ENCODE measurements around the gene APEX2.

Gene APEX2

DNA sequence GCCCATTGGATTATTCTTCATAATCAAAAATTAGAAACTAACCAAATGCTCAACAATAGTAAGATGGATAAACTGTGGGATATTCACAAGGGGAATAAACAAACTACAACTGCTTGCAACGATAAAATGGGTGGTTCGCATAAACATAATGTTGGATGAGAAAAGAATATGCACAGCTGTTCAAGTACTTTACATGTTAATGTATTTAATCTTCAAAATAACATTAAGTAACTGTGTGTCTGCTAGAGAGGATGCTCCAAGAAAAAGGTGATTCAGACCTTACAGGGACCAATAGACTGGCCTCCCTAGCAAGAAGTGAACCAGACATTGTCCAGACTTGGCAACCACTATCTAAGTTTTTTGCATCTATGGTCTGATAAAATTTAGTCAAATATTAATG lies 8.5 kb upstream of the APEX2 start:
- H3K27me3 ChIP-seq (ENCODE audit: control insufficient read depth in 1 of 2, insufficient read depth in 2 of 2, low read length in 2 of 2) = no peaks in the 10 kb centered on the region
- H3K27ac ChIP-seq (ENCODE audit: low read depth, low read length) = no peak overlapping the region
- H3K9ac ChIP-seq (ENCODE audit: low read depth in 1 of 2, low read length in 2 of 2) = no peak overlapping the region
- no peaks in the 10 kb centered on the region for H3K4me1 ChIP-seq (ENCODE audit: control insufficient read depth in 1 of 2, insufficient read depth in 2 of 2, low read length in 2 of 2)
- H3K9me3 ChIP-seq (ENCODE audit: control insufficient read depth in 1 of 2, low read length in 2 of 2) = no peaks in the 10 kb centered on the region
- H3K36me3 ChIP-seq (ENCODE audit: control insufficient read depth in 1 of 2, insufficient read depth in 2 of 2, low read length in 2 of 2) = no peaks in the 10 kb centered on the region
- H3K4me3 ChIP-seq (ENCODE audit: low read depth in 1 of 2, low read length in 2 of 2) = no peak overlapping the region

DNA sequence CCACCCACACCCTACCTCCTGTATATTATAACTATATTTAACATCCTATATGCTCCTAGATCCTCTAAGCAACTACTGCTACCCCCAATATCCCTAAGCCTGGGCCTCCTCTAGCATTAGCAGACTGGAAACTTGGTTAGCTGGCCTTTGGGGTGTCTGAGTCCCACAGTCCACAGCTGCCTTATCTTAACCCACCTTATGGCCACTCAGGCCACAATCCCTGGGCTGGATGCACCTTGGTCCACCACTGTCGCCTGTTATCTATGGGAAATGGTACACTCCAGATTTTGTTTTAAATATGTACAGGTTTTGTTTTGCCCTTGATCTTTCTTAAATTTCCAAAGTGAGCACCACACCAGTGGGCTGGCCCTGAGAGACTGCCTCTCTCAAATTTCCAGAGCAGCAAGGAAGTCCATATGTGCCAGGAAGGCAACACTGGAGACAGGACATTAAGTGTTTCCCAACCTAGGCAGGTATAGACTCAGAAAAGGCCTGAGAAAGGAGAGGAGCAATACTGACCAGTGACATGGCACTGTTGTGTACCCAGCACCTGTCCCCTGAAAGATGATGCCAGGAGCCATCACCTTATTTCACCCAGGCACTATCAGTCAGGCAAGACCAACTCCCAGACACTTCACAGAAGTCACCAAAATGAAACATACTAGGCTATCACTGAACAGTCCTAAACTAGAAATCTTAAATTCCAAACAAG lies 7.1 kb upstream of the APEX2 start:
- no peak overlapping the region for H3K4me3 ChIP-seq (ENCODE audit: low read depth in 1 of 2, low read length in 2 of 2)
- H3K27ac ChIP-seq (ENCODE audit: low read depth, low read length) = no peak overlapping the region
- no peaks in the 10 kb centered on the region for H3K4me1 ChIP-seq (ENCODE audit: control insufficient read depth in 1 of 2, insufficient read depth in 2 of 2, low read length in 2 of 2)
- no peak overlapping the region for H3K9ac ChIP-seq (ENCODE audit: low read depth in 1 of 2, low read length in 2 of 2)
- no peaks in the 10 kb centered on the region for H3K9me3 ChIP-seq (ENCODE audit: control insufficient read depth in 1 of 2, low read length in 2 of 2)
- H3K27me3 ChIP-seq (ENCODE audit: control insufficient read depth in 1 of 2, insufficient read depth in 2 of 2, low read length in 2 of 2) = no peaks in the 10 kb centered on the region
- H3K36me3 ChIP-seq (ENCODE audit: control insufficient read depth in 1 of 2, insufficient read depth in 2 of 2, low read length in 2 of 2) = no peaks in the 10 kb centered on the region

GRCh38 chrX:54994099-54994498 lies 6.1 kb upstream of the APEX2 start, which contains the start of gene PFKFB1:
TSS of gene PFKFB1 (minus strand) at chrX:54994188. CDS start at chrX:54994007, 181 bp downstream.
- H3K27me3 ChIP-seq (ENCODE audit: control insufficient read depth in 1 of 2, insufficient read depth in 2 of 2, low read length in 2 of 2) = no peaks in the 10 kb centered on the region
- peaks cover 0 to 2% of the 10 kb centered on the region in 2 donors for H3K4me1 ChIP-seq (ENCODE audit: control insufficient read depth in 1 of 2, insufficient read depth in 2 of 2, low read length in 2 of 2)
- no peak within 1 kb of the TSS for H3K27ac ChIP-seq (ENCODE audit: low read depth, low read length)
- H3K36me3 ChIP-seq (ENCODE audit: control insufficient read depth in 1 of 2, insufficient read depth in 2 of 2, low read length in 2 of 2) = no peaks in the 10 kb centered on the region
- no peaks in the 10 kb centered on the region for H3K9me3 ChIP-seq (ENCODE audit: control insufficient read depth in 1 of 2, low read length in 2 of 2)
- no peak within 1 kb of the TSS for H3K9ac ChIP-seq (ENCODE audit: low read depth in 1 of 2, low read length in 2 of 2)
- H3K4me3 ChIP-seq (ENCODE audit: low read depth in 1 of 2, low read length in 2 of 2) = no peak within 1 kb of the TSS

DNA sequence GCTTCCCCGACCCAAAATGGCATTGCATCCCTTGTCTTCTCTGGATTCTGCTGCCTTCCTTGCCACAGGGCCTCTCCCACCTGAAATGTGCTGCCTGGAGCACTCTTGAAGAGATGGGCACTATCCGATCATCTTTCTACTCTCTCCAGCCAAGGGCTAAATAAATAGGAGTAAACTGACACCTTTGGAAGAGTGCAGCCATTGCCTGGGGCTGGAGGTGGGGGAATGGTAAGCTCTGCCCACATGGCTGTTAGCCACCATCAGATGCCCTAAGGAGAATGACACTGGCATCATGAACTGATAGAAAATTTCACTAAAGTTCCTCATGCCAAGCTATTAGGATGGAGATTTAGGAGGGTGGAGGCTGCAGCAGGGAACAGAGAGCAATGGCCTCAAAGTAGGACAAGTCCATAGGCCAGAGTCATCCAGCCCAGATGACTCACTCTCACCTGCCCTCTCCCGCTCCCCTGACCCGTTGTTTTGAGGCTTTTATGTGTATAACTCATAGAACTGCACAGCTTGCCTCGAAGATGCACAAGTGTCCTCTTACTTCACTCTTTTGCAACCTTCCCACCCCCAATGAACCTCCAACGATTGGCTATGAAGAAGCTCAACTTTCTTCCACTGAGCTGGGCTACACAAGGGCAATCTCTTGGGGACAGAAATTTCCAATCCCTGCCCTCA lies 5.4 kb upstream of the APEX2 start:
- no peak overlapping the region for H3K27ac ChIP-seq (ENCODE audit: low read depth, low read length)
- H3K27me3 ChIP-seq (ENCODE audit: control insufficient read depth in 1 of 2, insufficient read depth in 2 of 2, low read length in 2 of 2) = no peaks in the 10 kb centered on the region
- no peak overlapping the region for H3K4me3 ChIP-seq (ENCODE audit: low read depth in 1 of 2, low read length in 2 of 2)
- H3K36me3 ChIP-seq (ENCODE audit: control insufficient read depth in 1 of 2, insufficient read depth in 2 of 2, low read length in 2 of 2) = no peaks in the 10 kb centered on the region
- no peak overlapping the region for H3K9ac ChIP-seq (ENCODE audit: low read depth in 1 of 2, low read length in 2 of 2)
- H3K9me3 ChIP-seq (ENCODE audit: control insufficient read depth in 1 of 2, low read length in 2 of 2) = no peaks in the 10 kb centered on the region
- peaks cover 0 to 6% of the 10 kb centered on the region in 2 donors for H3K4me1 ChIP-seq (ENCODE audit: control insufficient read depth in 1 of 2, insufficient read depth in 2 of 2, low read length in 2 of 2)

DNA sequence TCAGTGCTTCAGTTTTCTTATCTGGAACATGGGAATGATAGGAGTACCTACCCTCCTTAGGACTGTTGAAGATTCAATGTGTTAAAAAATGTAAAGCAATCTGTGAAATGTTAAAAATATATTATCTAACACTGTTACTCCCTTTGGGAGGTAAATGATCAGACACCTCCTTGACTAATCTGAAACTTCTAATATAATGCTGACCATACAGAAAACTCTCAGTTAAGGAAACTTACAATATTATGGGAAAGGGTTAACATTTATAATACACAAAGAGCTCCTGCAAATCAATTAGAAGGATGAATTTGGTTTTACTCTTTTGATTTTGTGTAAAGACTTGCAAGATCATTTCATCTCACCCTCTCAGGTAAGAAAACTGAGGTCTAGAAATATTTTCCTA lies 4.5 kb upstream of the APEX2 start:
- H3K27me3 ChIP-seq (ENCODE audit: control insufficient read depth in 1 of 2, insufficient read depth in 2 of 2, low read length in 2 of 2) = no peaks in the 10 kb centered on the region
- no peak overlapping the region for H3K9ac ChIP-seq (ENCODE audit: low read depth in 1 of 2, low read length in 2 of 2)
- no peak overlapping the region for H3K4me3 ChIP-seq (ENCODE audit: low read depth in 1 of 2, low read length in 2 of 2)
- H3K9me3 ChIP-seq (ENCODE audit: control insufficient read depth in 1 of 2, low read length in 2 of 2) = no peaks in the 10 kb centered on the region
- no peaks in the 10 kb centered on the region for H3K36me3 ChIP-seq (ENCODE audit: control insufficient read depth in 1 of 2, insufficient read depth in 2 of 2, low read length in 2 of 2)
- H3K27ac ChIP-seq (ENCODE audit: low read depth, low read length) = no peak overlapping the region
- peaks cover 0 to 7% of the 10 kb centered on the region in 2 donors for H3K4me1 ChIP-seq (ENCODE audit: control insufficient read depth in 1 of 2, insufficient read depth in 2 of 2, low read length in 2 of 2)

DNA sequence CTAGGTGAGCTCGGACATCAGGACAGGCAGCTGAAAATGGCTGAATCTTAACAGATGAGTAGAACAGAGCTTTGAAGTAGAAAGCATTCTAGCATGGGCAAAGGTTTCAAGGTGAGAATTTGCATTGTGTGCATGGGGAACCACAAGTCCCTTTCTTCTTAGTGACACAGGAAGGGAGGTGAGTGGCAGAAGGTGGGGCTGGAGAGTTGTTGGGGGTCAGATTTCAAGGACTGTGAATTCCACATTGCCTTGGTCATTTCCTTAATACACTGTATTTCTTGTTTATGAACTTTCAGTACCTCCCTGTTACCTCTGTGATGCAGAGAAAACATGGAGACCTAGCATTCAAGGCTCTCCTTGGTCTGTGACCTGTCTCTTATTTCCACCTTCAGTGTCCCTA lies 4.1 kb downstream of the APEX2 start:
- H3K4me1 ChIP-seq (ENCODE audit: control insufficient read depth in 1 of 2, insufficient read depth in 2 of 2, low read length in 2 of 2) = peaks cover 23 to 28% of the 10 kb centered on the region in 2 donors
- H3K4me3 ChIP-seq (ENCODE audit: low read depth in 1 of 2, low read length in 2 of 2) = no peak overlapping the region
- no peak overlapping the region for H3K9ac ChIP-seq (ENCODE audit: low read depth in 1 of 2, low read length in 2 of 2)
- H3K9me3 ChIP-seq (ENCODE audit: control insufficient read depth in 1 of 2, low read length in 2 of 2) = no peaks in the 10 kb centered on the region
- H3K27me3 ChIP-seq (ENCODE audit: control insufficient read depth in 1 of 2, insufficient read depth in 2 of 2, low read length in 2 of 2) = no peaks in the 10 kb centered on the region
- peaks cover 18 to 39% of the 10 kb centered on the region in 2 donors for H3K36me3 ChIP-seq (ENCODE audit: control insufficient read depth in 1 of 2, insufficient read depth in 2 of 2, low read length in 2 of 2)
- H3K27ac ChIP-seq (ENCODE audit: low read depth, low read length) = no peak overlapping the region

DNA sequence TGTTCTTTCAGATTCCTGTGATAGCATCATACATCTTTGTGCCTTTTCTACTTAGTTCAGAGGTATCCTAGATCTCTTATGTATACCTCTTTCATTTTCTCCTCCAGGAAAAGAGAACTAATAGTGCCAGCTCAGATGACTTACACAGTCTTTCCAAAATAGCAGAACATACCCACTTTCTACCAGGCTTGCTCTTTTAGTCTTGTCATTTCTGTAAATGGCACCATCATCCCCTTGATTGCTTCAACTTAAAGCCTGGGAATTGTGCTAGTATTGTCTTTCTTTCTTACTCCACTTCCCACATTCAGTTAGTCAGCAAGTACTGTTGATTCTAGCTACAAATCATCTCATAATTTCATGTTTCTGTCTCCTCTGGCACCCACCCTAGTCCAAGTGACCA lies 5.1 kb downstream of the APEX2 start:
- Histone ChIP-seq H3K4me1 (ENCODE audit: control insufficient read depth in 1 of 2, insufficient read depth in 2 of 2, low read length in 2 of 2) (peaks cover 23 to 25% of the 10 kb centered on the region in 2 donors), H3K9ac (ENCODE audit: low read depth in 1 of 2, low read length in 2 of 2) (no peak overlapping the region), H3K27ac (ENCODE audit: low read depth, low read length) (no peak overlapping the region), H3K4me3 (ENCODE audit: low read depth in 1 of 2, low read length in 2 of 2) (no peak overlapping the region), H3K9me3 (ENCODE audit: control insufficient read depth in 1 of 2, low read length in 2 of 2) (no peaks in the 10 kb centered on the region), H3K27me3 (ENCODE audit: control insufficient read depth in 1 of 2, insufficient read depth in 2 of 2, low read length in 2 of 2) (no peaks in the 10 kb centered on the region), H3K36me3 (ENCODE audit: control insufficient read depth in 1 of 2, insufficient read depth in 2 of 2, low read length in 2 of 2) (peaks cover 18 to 39% of the 10 kb centered on the region in 2 donors)

- Histone ChIP-seq H3K36me3 (ENCODE audit: control insufficient read depth in 1 of 2, insufficient read depth in 2 of 2, low read length in 2 of 2) (peaks cover 18 to 37% of the 10 kb centered on the region in 2 donors), H3K9me3 (ENCODE audit: control insufficient read depth in 1 of 2, low read length in 2 of 2) (no peaks in the 10 kb centered on the region), H3K9ac (ENCODE audit: low read depth in 1 of 2, low read length in 2 of 2) (peak overlapping the region in 1 of 2 donors; percentile 33), H3K27me3 (ENCODE audit: control insufficient read depth in 1 of 2, insufficient read depth in 2 of 2, low read length in 2 of 2) (no peaks in the 10 kb centered on the region), H3K4me1 (ENCODE audit: control insufficient read depth in 1 of 2, insufficient read depth in 2 of 2, low read length in 2 of 2) (peaks cover 13 to 14% of the 10 kb centered on the region in 2 donors), H3K4me3 (ENCODE audit: low read depth in 1 of 2, low read length in 2 of 2) (peak overlapping the region; percentile 28 to 29), H3K27ac (ENCODE audit: low read depth, low read length) (peak overlapping the region; percentile 32)
These were observed 6.9 kb downstream of the APEX2 start for GRCh38 chrX:55006827-55007621.

GRCh38 chrX:55007656-55008055 lies 7.5 kb downstream of the APEX2 start:
- Histone ChIP-seq H3K9me3 (ENCODE audit: control insufficient read depth in 1 of 2, low read length in 2 of 2) (no peaks in the 10 kb centered on the region), H3K27me3 (ENCODE audit: control insufficient read depth in 1 of 2, insufficient read depth in 2 of 2, low read length in 2 of 2) (no peaks in the 10 kb centered on the region), H3K36me3 (ENCODE audit: control insufficient read depth in 1 of 2, insufficient read depth in 2 of 2, low read length in 2 of 2) (peaks cover 18 to 32% of the 10 kb centered on the region in 2 donors), H3K4me3 (ENCODE audit: low read depth in 1 of 2, low read length in 2 of 2) (peak overlapping the region; percentile 28 to 29), H3K27ac (ENCODE audit: low read depth, low read length) (peak overlapping the region; percentile 52), H3K4me1 (ENCODE audit: control insufficient read depth in 1 of 2, insufficient read depth in 2 of 2, low read length in 2 of 2) (peaks cover 13 to 14% of the 10 kb centered on the region in 2 donors), H3K9ac (ENCODE audit: low read depth in 1 of 2, low read length in 2 of 2) (peak overlapping the region in 1 of 2 donors; percentile 44)
